ENCODE results near the gene PRPS1. TPM values are rescaled to one million over a fixed set of nuclear protein-coding genes. Genes with fewer than 3 reads are reported as not detected.
"Not testable (repeated sequence)": the region's sequence is repeated elsewhere in the genome, so short reads cannot be mapped to it uniquely, and the experiment has no call there.

Gene PRPS1
- total RNA-seq, 1 donor from 2014 or later: 68.6 TPM

GRCh38 chrX:107602694-107603239 is 25.5 kb upstream of the PRPS1 start:
- DNase-seq (ENCODE audit: low read depth, low spot score): no peak
- Mint-ChIP-seq H3K27me3 (ENCODE audit: low read depth) (no peaks in the 10 kb centered on the region), H3K9me3 (no peaks in the 10 kb centered on the region), H3K36me3 (ENCODE audit: low read depth) (no peaks in the 10 kb centered on the region), H3K27ac (ENCODE audit: unreplicated experiment) (peak overlapping the region; percentile 67), H3K4me3 (no peak overlapping the region), H3K4me1 (no peaks in the 10 kb centered on the region)
- TF ChIP-seq CTCF (conservative IDR thresholded peaks at IDR 0.05): no peak

GRCh38 chrX:107603429-107604159 is 24.7 kb upstream of the PRPS1 start:
- no peaks in the 10 kb centered on the region for H3K27me3 Mint-ChIP-seq (ENCODE audit: low read depth)
- H3K4me1 Mint-ChIP-seq: no peaks in the 10 kb centered on the region
- H3K4me3 Mint-ChIP-seq: no peak overlapping the region
- no peak for TF ChIP-seq CTCF (conservative IDR thresholded peaks at IDR 0.05)
- no peak overlapping the region for H3K27ac Mint-ChIP-seq (ENCODE audit: unreplicated experiment)
- H3K36me3 Mint-ChIP-seq (ENCODE audit: low read depth): no peaks in the 10 kb centered on the region
- H3K9me3 Mint-ChIP-seq: no peaks in the 10 kb centered on the region
- no peak for DNase-seq (ENCODE audit: low read depth, low spot score)

DNA sequence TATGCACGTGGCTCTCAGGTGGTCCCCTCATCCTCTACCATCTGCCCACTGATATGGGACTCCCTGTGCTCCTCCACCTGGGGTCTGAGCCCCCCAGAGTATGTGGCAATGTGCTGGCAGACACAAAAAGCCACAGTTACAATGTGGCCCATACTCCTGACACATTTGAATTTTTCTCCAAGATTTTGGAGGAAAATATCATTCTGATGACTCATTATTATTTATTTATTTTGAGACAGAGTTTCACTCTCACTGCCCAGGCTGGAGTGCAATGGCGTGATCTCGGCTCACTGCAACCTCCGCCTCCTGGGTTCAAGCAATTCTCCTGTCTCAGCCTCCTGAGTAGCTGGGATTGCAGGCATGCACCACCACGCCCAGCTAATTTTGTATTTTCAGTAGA is 19.2 kb upstream of the PRPS1 start:
- H3K36me3 Mint-ChIP-seq (ENCODE audit: low read depth); H3K9me3 Mint-ChIP-seq; H3K27me3 Mint-ChIP-seq (ENCODE audit: low read depth); H3K4me3 Mint-ChIP-seq; H3K27ac Mint-ChIP-seq (ENCODE audit: unreplicated experiment); DNase-seq (ENCODE audit: low read depth, low spot score); H3K4me1 Mint-ChIP-seq: not testable (repeated sequence)

- no peaks in the 10 kb centered on the region for H3K36me3 Mint-ChIP-seq (ENCODE audit: low read depth)
Measured at GRCh38 chrX:107610667-107611066, 17.6 kb upstream of the PRPS1 start.

GRCh38 chrX:107619885-107620322 is 8.4 kb upstream of the PRPS1 start:
- no peaks in the 10 kb centered on the region for H3K4me1 Mint-ChIP-seq
- no peaks in the 10 kb centered on the region for H3K27me3 Mint-ChIP-seq (ENCODE audit: low read depth)
- peaks cover 2% of the 10 kb centered on the region for H3K36me3 Mint-ChIP-seq (ENCODE audit: low read depth)
- H3K9me3 Mint-ChIP-seq: peaks cover 5% of the 10 kb centered on the region
- TF ChIP-seq CTCF (conservative IDR thresholded peaks at IDR 0.05): no peak
- H3K4me3 Mint-ChIP-seq: no peak overlapping the region
- no peak for DNase-seq (ENCODE audit: low read depth, low spot score)
- no peak overlapping the region for H3K27ac Mint-ChIP-seq (ENCODE audit: unreplicated experiment)

More at GRCh38 chrX:107610667-107611066, 17.6 kb upstream of the PRPS1 start:
- no peaks in the 10 kb centered on the region for H3K4me1 Mint-ChIP-seq
- no peak overlapping the region for H3K27ac Mint-ChIP-seq (ENCODE audit: unreplicated experiment)
- H3K4me3 Mint-ChIP-seq: no peak overlapping the region
- DNase-seq (ENCODE audit: low read depth, low spot score): no peak
- H3K27me3 Mint-ChIP-seq (ENCODE audit: low read depth): no peaks in the 10 kb centered on the region
- peaks cover 3% of the 10 kb centered on the region for H3K9me3 Mint-ChIP-seq
- no peak for TF ChIP-seq CTCF (conservative IDR thresholded peaks at IDR 0.05)

DNA sequence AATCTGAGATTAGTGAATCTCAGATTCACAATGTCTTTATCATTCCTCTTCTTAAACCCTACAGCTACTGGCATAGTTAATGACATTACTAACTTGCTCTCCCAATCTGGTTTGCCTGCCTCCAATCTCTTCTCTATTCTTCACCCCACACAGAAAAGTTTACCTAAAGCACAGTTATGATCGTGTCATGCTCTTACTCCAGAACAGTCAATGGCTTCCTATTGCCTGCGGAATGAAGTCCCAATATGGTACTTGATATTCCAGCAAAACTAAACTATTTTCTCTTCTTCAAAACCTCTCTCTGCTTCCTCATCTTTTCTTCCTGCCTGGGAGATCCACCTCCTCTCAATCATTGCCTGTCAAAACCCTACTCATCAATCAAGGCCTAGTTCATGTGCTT is 3.4 kb upstream of the PRPS1 start:
- Mint-ChIP-seq H3K4me3 (no peak overlapping the region), H3K4me1 (peaks cover 19% of the 10 kb centered on the region), H3K27me3 (ENCODE audit: low read depth) (no peaks in the 10 kb centered on the region), H3K27ac (ENCODE audit: unreplicated experiment) (no peak overlapping the region), H3K36me3 (ENCODE audit: low read depth) (peaks cover 2% of the 10 kb centered on the region), H3K9me3 (peaks cover 8% of the 10 kb centered on the region)
- no peak for DNase-seq (ENCODE audit: low read depth, low spot score)
- no peak for TF ChIP-seq CTCF (conservative IDR thresholded peaks at IDR 0.05)

All from neural crest cell (in vitro differentiated cells).